A549 (cell line): ENCODE data around the gene SGSM1. TPM values are rescaled to one million over a fixed set of nuclear protein-coding genes. Genes with fewer than 3 reads are reported as not detected.

Experiments used
- ATAC-seq, 2 experiments: fragments of 200-7000 bp in 1 of 2; fragments of >200 bp in 1 of 2; cut with Nextera tagmentation in 1 of 2; cut with Tn5 transposase in 1 of 2; 3 replicates each; pipeline versions ENCODE4 v1.8.0 to v1.9.1; 2018 to 2020; ENCODE audit warnings: mild to moderate bottlenecking in 1 of 2, moderate library complexity in 1 of 2
- CTCF ChIA-PET: fragments of 300-600 bp; sonication (Branson Sonifier 250); formaldehyde crosslinking; extraction: SDS; loops from one replicate; lab custom pipeline; 2021; ENCODE audit warnings: antibody characterized with exemption, inconsistent platforms; lab: Yijun Ruan, JAX
- POLR2A ChIA-PET: fragments of 350-600 bp; formaldehyde crosslinking; extraction: SDS; loops from one replicate; lab custom pipeline; 2021; ENCODE audit warnings: antibody characterized with exemption, inconsistent platforms; lab: Yijun Ruan, JAX
- DNase-seq, 2 experiments: peaks; one replicate each; pipeline versions ENCODE4 v3.0.0 to v3.0.0-alpha.2; 2011 to 2016; ENCODE audit warnings: low read depth in 1 of 2, low spot score in 1 of 2
- FAIRE-seq: peaks from 2 replicates; lab custom pipeline; 2011; peaks lifted over from hg19 to GRCh38; lab: Jason Lieb, UNC
- H3K27ac ChIP-seq, 2 experiments: fragments of >200 bp; sonication (Bioruptor Twin); formaldehyde crosslinking; 3 replicates each; pipeline ENCODE4 v1.5.1; 2016 to 2017
- H3K4me1 ChIP-seq: fragments of >200 bp; sonication (Bioruptor Twin); formaldehyde crosslinking; 3 replicates; pipeline ENCODE4 v1.6.1; 2016
- H3K4me2 ChIP-seq: fragments of >200 bp; sonication (Bioruptor Twin); formaldehyde crosslinking; 3 replicates; pipeline ENCODE4 v1.6.1; 2016
- H3K4me3 ChIP-seq: fragments of >200 bp; sonication (Bioruptor Twin); formaldehyde crosslinking; 3 replicates; pipeline ENCODE4 v1.5.1; 2016
- H3K9me3 ChIP-seq: fragments of >200 bp; sonication (Bioruptor Twin); formaldehyde crosslinking; 3 replicates; pipeline ENCODE4 v1.6.1; 2016
- BHLHE40 ChIP-seq: IDR thresholded peaks from 2 replicates; pipeline ENCODE4 v1.6.1; 2012; ENCODE audit warnings: low read depth, low read length, inconsistent platforms
- CBX8 ChIP-seq: fragments of 200-600 bp; sonication (generic); IDR thresholded peaks from 2 replicates; pipeline ENCODE4 v1.6.1; 2016
- CEBPB ChIP-seq, 2 experiments: fragments of >200 bp in 1 of 2; sonication (Bioruptor Twin) in 1 of 2; formaldehyde crosslinking in 1 of 2; IDR thresholded peaks; 2 replicates each; pipeline ENCODE4 v1.6.1; 2012 to 2016
- EHF ChIP-seq: fragments of 250-450 bp; sonication (Bioruptor Pico); IDR thresholded peaks from 2 replicates; pipeline ENCODE4 v1.5.0; 2020; ENCODE audit warnings: mild to moderate bottlenecking
- EHMT2 ChIP-seq: fragments of 200-600 bp; sonication (generic); IDR thresholded peaks from 2 replicates; pipeline ENCODE4 v1.6.1; 2016; ENCODE audit warnings: antibody characterized with exemption, low read depth, mild to moderate bottlenecking, moderate library complexity
- FOSB ChIP-seq: fragments of 250-450 bp; sonication (Bioruptor Pico); IDR thresholded peaks from 2 replicates; pipeline ENCODE4 v1.5.0; 2020; ENCODE audit warnings: mild to moderate bottlenecking, moderate library complexity
- HDAC2 ChIP-seq: fragments of 200-600 bp; sonication (generic); IDR thresholded peaks from 2 replicates; pipeline ENCODE4 v1.6.1; 2016
- HOXB13 ChIP-seq: fragments of 250-450 bp; sonication (Bioruptor Pico); IDR thresholded peaks from 2 replicates; pipeline ENCODE4 v1.5.0; 2020; ENCODE audit warnings: low read depth, mild to moderate bottlenecking, moderate library complexity
- JUN ChIP-seq, 2 experiments: fragments of >200 bp; sonication (Bioruptor Twin); formaldehyde crosslinking; IDR thresholded peaks; 2 replicates in 1 of 2; 3 replicates in 1 of 2; pipeline ENCODE4 v1.6.1; 2016 to 2017
- JUNB ChIP-seq: fragments of >200 bp; sonication (Bioruptor Twin); formaldehyde crosslinking; IDR thresholded peaks from 2 replicates; pipeline ENCODE4 v1.6.1; 2016
- MAFK ChIP-seq: fragments of 450-650 bp; IDR thresholded peaks from 2 replicates; pipeline ENCODE4 v1.6.1; 2014; ENCODE audit not compliant: partially characterized antibody
- MAZ ChIP-seq: fragments of 150-350 bp; IDR thresholded peaks from 2 replicates; pipeline ENCODE4 v1.6.1; 2014; ENCODE audit warnings: antibody characterized with exemption, low read depth, low read length, borderline replicate concordance
- MYC ChIP-seq: IDR thresholded peaks from 2 replicates; pipeline ENCODE4 v1.6.1; 2012; ENCODE audit warnings: mild to moderate bottlenecking, inconsistent platforms, low read length, improper control_type of control experiment, borderline replicate concordance
- NFE2L2 ChIP-seq: fragments of 150-350 bp; conservative IDR thresholded peaks from 2 replicates; pipeline ENCODE4 v1.6.1; 2014; ENCODE audit warnings: low read length
- NPAS2 ChIP-seq: fragments of 250-450 bp; sonication (Bioruptor Pico); IDR thresholded peaks from 2 replicates; pipeline ENCODE4 v1.8.0; 2022; ENCODE audit warnings: mild to moderate bottlenecking, moderate library complexity, borderline replicate concordance
- PHF8 ChIP-seq: fragments of 200-600 bp; sonication (generic); IDR thresholded peaks from 2 replicates; pipeline ENCODE4 v1.6.1; 2016; ENCODE audit warnings: low read depth, mild to moderate bottlenecking, antibody characterized with exemption, moderate library complexity, borderline replicate concordance
- POLR2A ChIP-seq: IDR thresholded peaks from 2 replicates; pipeline ENCODE4 v1.6.1; 2012; ENCODE audit warnings: mild to moderate bottlenecking, low read length
- POLR2AphosphoS2 ChIP-seq: conservative IDR thresholded peaks from 2 replicates; pipeline ENCODE4 v1.6.1; 2012; ENCODE audit warnings: low read length, improper control_type of control experiment, inconsistent platforms
- SMC3 ChIP-seq: fragments of >200 bp; sonication (Bioruptor Twin); formaldehyde crosslinking; IDR thresholded peaks from 3 replicates; pipeline ENCODE4 v1.6.1; 2018; ENCODE audit warnings: inconsistent platforms
- TFCP2L1 ChIP-seq: fragments of 250-450 bp; sonication (Bioruptor Pico); IDR thresholded peaks from 2 replicates; pipeline ENCODE4 v1.5.0; 2021; ENCODE audit warnings: mild to moderate bottlenecking
- ZFP36 ChIP-seq: fragments of 450-650 bp; IDR thresholded peaks from 2 replicates; pipeline ENCODE4 v1.6.1; 2014; ENCODE audit warnings: borderline replicate concordance; ENCODE audit not compliant: partially characterized antibody
- ZNF302 ChIP-seq: fragments of 250-450 bp; sonication (Bioruptor Pico); IDR thresholded peaks from 2 replicates; pipeline ENCODE4 v1.9.0; 2021; ENCODE audit warnings: inconsistent platforms, mild to moderate bottlenecking, moderate library complexity
- WGBS: methylation state at CpG from one replicate; pipeline ENCODE4 v1.1.6; 2017; ENCODE audit errors: missing lambda C conversion rate; 5-methylcytosine and 5-hydroxymethylcytosine counted together
- polyA plus RNA-seq, 4 experiments: library from polyadenylated mRNA; depleted of rRNA in 3 of 4; stranded (reverse); fragments of >200 nt; fragmentation: RNase III in 1 of 4; extraction: RNeasy Plus Mini Kit Qiagen cat#74134 plus additional on column Dnase treatment in 1 of 4; gene quantifications; 2 replicates in 3 of 4; 3 replicates in 1 of 4; pipeline ENCODE4 v1.2.3, GENCODE V29; 2011 to 2017
- TF ChIP-seq, protein P1 (sequence below): fragments of 450-650 bp; IDR thresholded peaks from 2 replicates; pipeline ENCODE4 v1.6.1; 2014; ENCODE audit warnings: antibody characterized with exemption
- TF ChIP-seq, protein P2 (sequence below): fragments of 200-600 bp; sonication (generic); IDR thresholded peaks from 2 replicates; pipeline ENCODE4 v1.6.1; 2016; ENCODE audit warnings: antibody characterized with exemption, mild to moderate bottlenecking, moderate library complexity
- TF ChIP-seq, protein P3 (sequence below): fragments of 150-350 bp; IDR thresholded peaks from 2 replicates; pipeline ENCODE4 v1.6.1; 2014; ENCODE audit warnings: low read depth, mild to moderate bottlenecking, low read length

Gene SGSM1
- polyA plus RNA-seq, 2 of the 4 experiments (the other 2 are of a cell fraction), result 0.50 to 1.4 TPM

DNA sequence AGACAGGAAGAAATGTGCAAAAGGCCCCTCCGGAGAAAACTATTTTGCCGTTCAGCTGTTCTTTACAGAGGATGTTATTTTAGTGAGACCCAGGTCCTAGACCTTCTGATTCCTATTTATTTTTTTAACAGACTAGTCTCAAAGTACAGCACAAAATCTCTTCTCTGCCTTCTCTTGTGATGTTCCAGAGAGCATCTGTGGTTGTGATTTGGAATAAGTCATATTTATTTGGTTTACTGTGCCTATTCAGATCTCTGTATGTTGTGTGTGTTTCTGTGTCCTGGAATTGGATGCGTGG, 120.4 kb downstream of the SGSM1 start:
- H3K4me1 ChIP-seq, result no peaks in the 10 kb centered on the region
- ATAC-seq, result no peak
- TF ChIP-seq HDAC2, result no peak
- TF ChIP-seq MAFK, result no peak
- TF ChIP-seq, protein P1, sequence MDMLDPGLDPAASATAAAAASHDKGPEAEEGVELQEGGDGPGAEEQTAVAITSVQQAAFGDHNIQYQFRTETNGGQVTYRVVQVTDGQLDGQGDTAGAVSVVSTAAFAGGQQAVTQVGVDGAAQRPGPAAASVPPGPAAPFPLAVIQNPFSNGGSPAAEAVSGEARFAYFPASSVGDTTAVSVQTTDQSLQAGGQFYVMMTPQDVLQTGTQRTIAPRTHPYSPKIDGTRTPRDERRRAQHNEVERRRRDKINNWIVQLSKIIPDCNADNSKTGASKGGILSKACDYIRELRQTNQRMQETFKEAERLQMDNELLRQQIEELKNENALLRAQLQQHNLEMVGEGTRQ, result no peak
- TF ChIP-seq, protein P2, sequence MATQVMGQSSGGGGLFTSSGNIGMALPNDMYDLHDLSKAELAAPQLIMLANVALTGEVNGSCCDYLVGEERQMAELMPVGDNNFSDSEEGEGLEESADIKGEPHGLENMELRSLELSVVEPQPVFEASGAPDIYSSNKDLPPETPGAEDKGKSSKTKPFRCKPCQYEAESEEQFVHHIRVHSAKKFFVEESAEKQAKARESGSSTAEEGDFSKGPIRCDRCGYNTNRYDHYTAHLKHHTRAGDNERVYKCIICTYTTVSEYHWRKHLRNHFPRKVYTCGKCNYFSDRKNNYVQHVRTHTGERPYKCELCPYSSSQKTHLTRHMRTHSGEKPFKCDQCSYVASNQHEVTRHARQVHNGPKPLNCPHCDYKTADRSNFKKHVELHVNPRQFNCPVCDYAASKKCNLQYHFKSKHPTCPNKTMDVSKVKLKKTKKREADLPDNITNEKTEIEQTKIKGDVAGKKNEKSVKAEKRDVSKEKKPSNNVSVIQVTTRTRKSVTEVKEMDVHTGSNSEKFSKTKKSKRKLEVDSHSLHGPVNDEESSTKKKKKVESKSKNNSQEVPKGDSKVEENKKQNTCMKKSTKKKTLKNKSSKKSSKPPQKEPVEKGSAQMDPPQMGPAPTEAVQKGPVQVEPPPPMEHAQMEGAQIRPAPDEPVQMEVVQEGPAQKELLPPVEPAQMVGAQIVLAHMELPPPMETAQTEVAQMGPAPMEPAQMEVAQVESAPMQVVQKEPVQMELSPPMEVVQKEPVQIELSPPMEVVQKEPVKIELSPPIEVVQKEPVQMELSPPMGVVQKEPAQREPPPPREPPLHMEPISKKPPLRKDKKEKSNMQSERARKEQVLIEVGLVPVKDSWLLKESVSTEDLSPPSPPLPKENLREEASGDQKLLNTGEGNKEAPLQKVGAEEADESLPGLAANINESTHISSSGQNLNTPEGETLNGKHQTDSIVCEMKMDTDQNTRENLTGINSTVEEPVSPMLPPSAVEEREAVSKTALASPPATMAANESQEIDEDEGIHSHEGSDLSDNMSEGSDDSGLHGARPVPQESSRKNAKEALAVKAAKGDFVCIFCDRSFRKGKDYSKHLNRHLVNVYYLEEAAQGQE, result no peak
- no peak for TF ChIP-seq CBX8
- TF ChIP-seq ZFP36, result no peak
- TF ChIP-seq, all 56 proteins: peak for 0
- ChIA-PET CTCF (interaction anchor here (1.1 to 3.2 kb wide), 3 partner anchors 12 to 120 kb away, joined by 3 to 17 read pairs (median 3); partner anchors contain the start of gene SGSM1), POLR2A (no interaction called here)
- no peaks in the 10 kb centered on the region for H3K9me3 ChIP-seq
- H3K27ac ChIP-seq, result no peak overlapping the region
- WGBS, result 93% methylated on average over 3 of the region's 3 CpGs
- DNase-seq (no peak), FAIRE-seq (no peak)
- no peak overlapping the region for H3K4me2 ChIP-seq
- H3K4me3 ChIP-seq, result no peak overlapping the region

DNA sequence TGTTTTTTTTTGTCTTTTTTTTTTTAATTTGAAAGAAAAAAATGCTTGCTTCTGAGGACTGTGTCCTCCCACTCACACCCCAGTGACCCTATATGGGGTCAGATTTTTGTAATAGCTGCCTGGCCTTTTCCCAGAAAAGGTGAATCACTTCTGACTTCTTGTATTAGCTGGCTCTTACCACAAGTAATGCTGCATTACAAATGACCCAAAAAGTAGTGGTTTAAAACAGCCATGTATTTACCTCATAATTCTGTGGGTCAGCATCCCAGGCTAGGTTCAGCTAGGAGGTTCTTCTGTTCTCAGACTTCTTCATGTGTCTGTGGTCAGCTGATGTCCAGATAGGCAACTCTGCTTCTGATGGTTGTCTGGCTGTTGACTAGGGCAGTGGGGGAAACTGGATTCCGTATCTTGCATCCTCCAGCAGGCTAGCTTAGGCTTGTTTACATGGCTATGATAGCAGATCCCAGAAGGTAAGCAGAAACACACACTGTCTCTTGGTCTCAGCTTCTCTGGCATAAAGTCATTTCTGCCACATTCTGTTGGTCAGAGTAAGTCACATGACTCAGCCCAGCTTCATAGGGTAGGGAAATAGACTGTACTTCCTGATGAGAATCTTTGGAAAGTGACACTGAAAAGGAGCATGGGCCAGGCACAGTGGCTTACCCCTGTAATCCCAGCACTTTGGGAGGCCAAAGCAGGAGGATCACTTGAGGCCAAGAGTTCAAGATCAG, 121.0 kb downstream of the SGSM1 start:
- ChIA-PET POLR2A (no interaction called here), CTCF (interaction anchor here (1.1 to 3.2 kb wide), 3 partner anchors 11 to 121 kb away, joined by 3 to 17 read pairs (median 3); partner anchors contain the start of gene SGSM1)
- Histone ChIP-seq H3K9me3 (no peaks in the 10 kb centered on the region), H3K27ac (no peak overlapping the region), H3K4me2 (no peak overlapping the region), H3K4me3 (no peak overlapping the region)
- no peak for ATAC-seq
- whole genome bisulfite sequencing, result 100% methylated on average over 1 of the region's 1 CpG
- no peak for FAIRE-seq
- TF ChIP-seq POLR2A (no peak), BHLHE40 (no peak), CEBPB (IDR thresholded peaks at IDR 0.05) (no peak), NFE2L2 (no peak), FOSB (CRISPR knock-in tag) (no peak), JUNB (no peak), TFCP2L1 (CRISPR knock-in tag) (no peak), JUN (IDR thresholded peaks at IDR 0.05) (no peak), PHF8 (no peak), SMC3 (no peak), EHMT2 (no peak), MYC (no peak), POLR2AphosphoS2 (no peak)
- TF ChIP-seq, all 56 proteins: peak for 0
- H3K4me1 ChIP-seq, result no peaks in the 10 kb centered on the region
- no peak for DNase-seq

DNA sequence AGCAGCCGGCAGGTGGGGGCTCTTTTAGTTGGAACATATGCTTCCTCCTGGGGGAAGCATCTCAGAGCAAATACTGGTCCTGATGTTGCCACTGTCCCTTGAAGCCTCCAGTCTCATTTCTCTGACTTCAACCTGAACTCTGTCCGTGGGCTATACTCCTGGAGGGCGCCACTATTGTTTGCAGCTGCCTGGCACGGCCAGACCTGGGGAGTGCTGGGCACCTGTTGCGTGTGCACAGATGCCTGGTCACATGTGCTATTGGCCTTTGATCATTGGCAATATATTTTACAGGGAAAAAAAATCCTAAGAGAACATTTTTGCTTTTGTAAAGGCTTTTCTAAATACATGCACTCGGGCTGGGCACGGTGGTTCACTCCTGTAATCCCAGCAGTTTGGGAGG, 122.3 kb downstream of the SGSM1 start:
- FAIRE-seq (no peak), DNase-seq (no peak), ATAC-seq (no peak)
- 50% methylated on average over 7 of the region's 7 CpGs for WGBS
- Histone ChIP-seq H3K4me1 (no peaks in the 10 kb centered on the region), H3K4me3 (no peak overlapping the region), H3K4me2 (no peak overlapping the region), H3K9me3 (no peaks in the 10 kb centered on the region), H3K27ac (no peak overlapping the region)
- ChIA-PET CTCF (interaction anchor here (3.2 kb wide), 1 partner anchor 10 kb away, joined by 17 read pairs; no protein-coding TSS in a partner anchor), POLR2A (no interaction called here)
- no peak for TF ChIP-seq FOSB (CRISPR knock-in tag)
- TF ChIP-seq, protein P3, sequence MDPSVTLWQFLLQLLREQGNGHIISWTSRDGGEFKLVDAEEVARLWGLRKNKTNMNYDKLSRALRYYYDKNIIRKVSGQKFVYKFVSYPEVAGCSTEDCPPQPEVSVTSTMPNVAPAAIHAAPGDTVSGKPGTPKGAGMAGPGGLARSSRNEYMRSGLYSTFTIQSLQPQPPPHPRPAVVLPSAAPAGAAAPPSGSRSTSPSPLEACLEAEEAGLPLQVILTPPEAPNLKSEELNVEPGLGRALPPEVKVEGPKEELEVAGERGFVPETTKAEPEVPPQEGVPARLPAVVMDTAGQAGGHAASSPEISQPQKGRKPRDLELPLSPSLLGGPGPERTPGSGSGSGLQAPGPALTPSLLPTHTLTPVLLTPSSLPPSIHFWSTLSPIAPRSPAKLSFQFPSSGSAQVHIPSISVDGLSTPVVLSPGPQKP, result no peak
- TF ChIP-seq HOXB13 (CRISPR knock-in tag), result no peak
- TF ChIP-seq EHMT2, result no peak
- TF ChIP-seq CBX8, result no peak
- no peak for TF ChIP-seq NPAS2 (CRISPR knock-in tag)
- TF ChIP-seq EHF (CRISPR knock-in tag), result no peak
- TF ChIP-seq PHF8, result no peak
- TF ChIP-seq HDAC2, result no peak
- no peak for TF ChIP-seq POLR2AphosphoS2
- TF ChIP-seq ZNF302, result no peak
- no peak for TF ChIP-seq JUNB
- TF ChIP-seq, protein P2, result no peak
- TF ChIP-seq MAZ, result no peak
